AG09319 (cell line): ENCODE measurements around the gene GNAI3.

Source experiments
- DNase-seq: peaks from one replicate; pipeline ENCODE4 v3.0.0-alpha.2; 2010; ENCODE audit warnings: low read depth; ENCODE audit errors: extremely low read depth
- TF ChIP-seq, protein P1 (sequence below): IDR thresholded peaks from 2 replicates; pipeline ENCODE4 v1.5.1; 2011; ENCODE audit warnings: low read depth, mild to moderate bottlenecking, inconsistent platforms, low read length, moderate library complexity

The GNAI3 gene

DNA sequence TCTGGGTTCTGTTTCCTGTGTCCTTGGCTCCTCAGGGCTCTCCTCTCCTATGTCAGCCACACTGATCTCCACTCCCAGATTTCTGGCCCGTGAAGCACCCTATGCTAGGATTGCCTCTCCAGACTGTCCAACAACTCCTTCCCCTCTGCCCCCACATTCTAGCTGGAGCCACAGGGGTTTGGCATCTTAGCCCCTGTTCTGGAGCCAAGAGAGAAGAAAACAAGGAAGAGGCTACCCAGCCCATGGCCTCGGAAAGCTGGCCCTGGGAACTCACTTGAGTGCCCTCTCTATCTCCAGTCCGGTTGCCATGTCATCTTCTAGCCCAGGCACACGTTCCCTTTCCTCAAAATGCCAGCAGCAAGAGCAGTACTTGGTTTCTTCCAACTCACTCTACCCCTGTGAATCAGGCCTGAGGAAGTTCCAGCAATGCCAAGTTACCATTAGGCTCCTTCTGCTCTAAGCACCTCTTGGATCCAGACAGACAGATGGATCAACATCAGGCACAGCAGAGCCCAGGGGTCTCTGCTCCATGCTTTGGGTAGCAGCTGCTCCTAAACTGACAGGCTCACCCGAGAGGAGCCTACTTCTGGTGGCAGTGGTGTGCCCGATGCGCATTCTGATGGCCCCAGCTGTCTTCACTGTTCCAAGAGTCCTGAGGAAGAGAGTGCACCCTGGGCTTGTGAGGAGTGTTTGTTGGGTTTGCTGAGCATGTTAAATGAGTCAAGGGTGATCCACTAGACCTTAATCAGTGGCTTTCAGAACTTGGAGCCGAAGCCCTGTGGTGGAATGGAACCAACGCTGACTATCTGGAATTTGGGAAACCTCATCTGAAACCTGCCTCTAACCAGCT lies 20.3 kb upstream of the GNAI3 start:
- TF ChIP-seq, protein P1, sequence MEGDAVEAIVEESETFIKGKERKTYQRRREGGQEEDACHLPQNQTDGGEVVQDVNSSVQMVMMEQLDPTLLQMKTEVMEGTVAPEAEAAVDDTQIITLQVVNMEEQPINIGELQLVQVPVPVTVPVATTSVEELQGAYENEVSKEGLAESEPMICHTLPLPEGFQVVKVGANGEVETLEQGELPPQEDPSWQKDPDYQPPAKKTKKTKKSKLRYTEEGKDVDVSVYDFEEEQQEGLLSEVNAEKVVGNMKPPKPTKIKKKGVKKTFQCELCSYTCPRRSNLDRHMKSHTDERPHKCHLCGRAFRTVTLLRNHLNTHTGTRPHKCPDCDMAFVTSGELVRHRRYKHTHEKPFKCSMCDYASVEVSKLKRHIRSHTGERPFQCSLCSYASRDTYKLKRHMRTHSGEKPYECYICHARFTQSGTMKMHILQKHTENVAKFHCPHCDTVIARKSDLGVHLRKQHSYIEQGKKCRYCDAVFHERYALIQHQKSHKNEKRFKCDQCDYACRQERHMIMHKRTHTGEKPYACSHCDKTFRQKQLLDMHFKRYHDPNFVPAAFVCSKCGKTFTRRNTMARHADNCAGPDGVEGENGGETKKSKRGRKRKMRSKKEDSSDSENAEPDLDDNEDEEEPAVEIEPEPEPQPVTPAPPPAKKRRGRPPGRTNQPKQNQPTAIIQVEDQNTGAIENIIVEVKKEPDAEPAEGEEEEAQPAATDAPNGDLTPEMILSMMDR: no peak
- no peak for DNase-seq

GRCh38 chr1:109528712-109529111 lies 19.7 kb upstream of the GNAI3 start:
- DNase-seq: no peak
- TF ChIP-seq, protein P1: no peak

DNA sequence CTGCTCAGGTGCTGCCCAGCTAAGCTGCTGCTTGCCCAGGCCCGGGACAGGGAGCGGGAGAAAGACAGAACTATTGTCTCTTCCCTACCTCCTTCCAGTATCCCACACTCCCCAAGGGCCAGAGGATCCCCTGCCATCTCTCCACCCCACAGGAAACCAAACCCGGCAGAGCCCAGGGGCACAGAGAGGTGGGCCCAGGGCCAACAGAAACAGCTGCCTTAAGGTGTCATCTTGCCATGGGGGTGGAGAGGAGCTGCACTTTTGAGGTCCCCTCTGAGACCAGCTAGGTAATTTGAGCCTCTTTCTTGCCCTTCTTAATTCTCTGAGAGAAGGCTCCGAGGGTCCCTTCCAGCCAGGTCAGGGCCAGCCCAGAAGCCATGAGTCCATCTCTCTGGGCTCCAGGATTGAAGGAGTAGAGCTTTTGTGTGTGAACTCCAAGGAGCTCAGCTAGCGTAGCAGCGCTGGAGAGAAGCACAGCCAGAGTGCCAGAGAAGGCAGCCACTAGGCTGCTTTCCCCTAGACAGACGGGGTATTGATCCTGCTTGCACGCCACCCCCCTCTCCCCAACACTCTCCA lies 18.4 kb upstream of the GNAI3 start:
- DNase-seq: no peak
- TF ChIP-seq, protein P1: no peak

DNA sequence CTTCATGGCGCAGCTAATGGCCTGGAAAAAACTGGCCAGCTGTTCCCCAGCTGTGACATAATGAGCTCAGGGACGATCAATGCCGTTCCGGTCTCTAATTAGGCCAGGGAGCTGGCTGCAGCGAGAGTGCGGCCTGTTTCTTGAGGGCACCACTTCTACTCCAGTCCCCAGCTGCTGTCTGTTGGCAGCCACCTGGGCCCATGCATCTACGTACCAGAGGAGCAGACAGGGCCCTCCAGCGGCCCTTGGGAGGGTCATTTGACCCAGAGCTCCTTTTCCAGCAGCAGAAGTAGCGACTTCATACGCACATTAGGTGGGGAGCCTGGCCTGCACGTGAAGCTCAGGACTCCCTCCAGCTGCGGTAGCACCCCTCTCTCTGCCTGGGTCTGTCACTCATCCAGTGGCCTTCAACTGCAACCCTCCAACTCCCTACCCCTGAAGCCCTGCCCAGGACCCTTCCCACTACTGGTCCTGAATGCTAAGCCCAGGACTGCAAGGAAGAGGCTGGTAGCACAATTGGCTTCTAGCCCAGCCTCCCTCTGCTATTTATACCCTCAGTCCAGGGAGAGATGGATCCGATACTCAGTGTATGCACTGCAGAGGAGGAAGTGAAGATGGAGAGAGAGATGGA lies 17.8 kb upstream of the GNAI3 start:
- TF ChIP-seq, protein P1: no peak
- no peak for DNase-seq

DNA sequence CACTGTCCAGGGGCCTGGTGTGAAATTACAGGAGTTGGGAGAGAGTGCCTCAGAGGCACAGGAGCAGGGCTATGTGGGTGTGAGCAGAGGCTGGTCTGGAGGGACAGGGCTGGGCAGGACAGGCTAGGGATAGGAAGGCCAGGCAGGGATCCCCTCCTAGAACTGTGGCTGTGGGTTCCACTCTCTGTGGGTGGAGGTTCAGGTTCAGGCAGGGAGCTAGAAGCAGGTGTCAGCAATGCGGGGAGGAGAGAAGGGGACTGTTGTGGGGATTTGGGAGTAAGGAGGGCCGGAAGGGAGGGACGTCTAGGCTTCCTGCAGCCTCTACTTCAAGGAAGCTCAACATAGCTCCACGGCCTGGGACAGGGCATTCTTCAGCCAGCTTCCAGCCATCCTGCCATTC lies 17.0 kb upstream of the GNAI3 start:
- TF ChIP-seq, protein P1: no peak
- DNase-seq: no peak

DNA sequence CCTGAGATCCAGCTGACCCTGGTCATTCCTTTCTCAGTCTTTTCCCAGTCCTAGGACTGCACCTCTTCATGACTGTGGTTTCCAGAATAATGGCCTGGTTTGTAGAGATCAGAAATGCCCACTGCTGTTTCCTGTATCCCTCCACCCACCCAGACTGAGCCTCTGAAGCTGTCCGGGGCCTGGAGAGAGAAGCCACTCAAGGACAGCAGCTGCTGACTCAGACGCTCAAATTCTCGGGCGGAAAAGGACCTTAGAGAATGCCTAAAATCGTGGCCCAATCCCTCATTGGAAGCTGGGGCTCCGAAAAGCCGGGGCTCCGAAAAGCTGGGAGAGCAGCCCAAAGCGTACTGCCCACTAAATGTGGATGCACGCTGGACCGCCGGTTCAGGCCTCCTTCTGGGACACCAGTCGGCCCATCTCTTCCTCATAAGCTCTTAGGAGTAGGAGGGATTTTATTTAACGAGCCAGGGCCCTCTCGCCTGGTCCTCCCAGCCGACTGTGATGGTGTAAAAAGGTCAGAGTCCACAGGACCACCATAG lies 16.5 kb upstream of the GNAI3 start:
- no peak for DNase-seq
- TF ChIP-seq, protein P1: no peak
